Skin of body (tissue), 2 donors: ENCODE results near the gene CIBAR2. TPM values are rescaled to one million over a fixed set of nuclear protein-coding genes. Genes with fewer than 3 reads are reported as not detected.

Experiments used
- DNase-seq: peaks from one replicate; lab custom pipeline; 2025; lab: John Stamatoyannopoulos, UW
- total RNA-seq: library from RNA; depleted of rRNA; stranded (reverse); fragments of >200 nt; gene quantifications from one replicate; pipeline ENCODE4 v1.2.3, GENCODE V29; 2014

The CIBAR2 gene
- total RNA-seq, 1 donor from 2014 or later, result not detected

- DNase-seq, result no peak
Measured at GRCh38 chr16:85103114-85104079, 8.9 kb downstream of the CIBAR2 start.

- no peak for DNase-seq
Measured at GRCh38 chr16:85101956-85102630, 10.2 kb downstream of the CIBAR2 start.

- no peak for DNase-seq
Measured at GRCh38 chr16:85100265-85100664, 12.0 kb downstream of the CIBAR2 start.

- no peak for DNase-seq
Measured at GRCh38 chr16:85098565-85098964, 13.7 kb downstream of the CIBAR2 start.

- no peak for DNase-seq
Measured at GRCh38 chr16:85096921-85097320, 15.4 kb downstream of the CIBAR2 start.

- DNase-seq, result no peak
Measured at GRCh38 chr16:85094812-85095211, 17.5 kb downstream of the CIBAR2 start.

- DNase-seq, result no peak
Measured at GRCh38 chr16:85094176-85094805, 18.0 kb downstream of the CIBAR2 start.

- no peak for DNase-seq
Measured at GRCh38 chr16:85093705-85094104, 18.6 kb downstream of the CIBAR2 start.

- no peak for DNase-seq
Measured at GRCh38 chr16:85092851-85093250, 19.4 kb downstream of the CIBAR2 start.

GRCh38 chr16:85092309-85092708 is 20.0 kb downstream of the CIBAR2 start:
- DNase-seq, result no peak

GRCh38 chr16:85091522-85091910 is 20.8 kb downstream of the CIBAR2 start:
- DNase-seq, result no peak

GRCh38 chr16:85090873-85091521 is 21.3 kb downstream of the CIBAR2 start:
- peak; percentile 55 for DNase-seq

- no peak for DNase-seq
Measured at GRCh38 chr16:85090181-85090580, 22.1 kb downstream of the CIBAR2 start.

- peak; percentile 46 for DNase-seq
Measured at GRCh38 chr16:85089525-85089924, 22.7 kb downstream of the CIBAR2 start.

- DNase-seq, result no peak
Measured at GRCh38 chr16:85088570-85089199, 23.6 kb downstream of the CIBAR2 start.

GRCh38 chr16:85087899-85088569 is 24.2 kb downstream of the CIBAR2 start:
- DNase-seq, result no peak

- DNase-seq, result peak; percentile 32
Measured at GRCh38 chr16:85086347-85087291, 25.7 kb downstream of the CIBAR2 start.

GRCh38 chr16:85085721-85086120 is 26.6 kb downstream of the CIBAR2 start:
- no peak for DNase-seq

- DNase-seq, result no peak
Measured at GRCh38 chr16:85084841-85085510, 27.3 kb downstream of the CIBAR2 start.
